ENCODE data around the gene MAP1S.

DNA sequence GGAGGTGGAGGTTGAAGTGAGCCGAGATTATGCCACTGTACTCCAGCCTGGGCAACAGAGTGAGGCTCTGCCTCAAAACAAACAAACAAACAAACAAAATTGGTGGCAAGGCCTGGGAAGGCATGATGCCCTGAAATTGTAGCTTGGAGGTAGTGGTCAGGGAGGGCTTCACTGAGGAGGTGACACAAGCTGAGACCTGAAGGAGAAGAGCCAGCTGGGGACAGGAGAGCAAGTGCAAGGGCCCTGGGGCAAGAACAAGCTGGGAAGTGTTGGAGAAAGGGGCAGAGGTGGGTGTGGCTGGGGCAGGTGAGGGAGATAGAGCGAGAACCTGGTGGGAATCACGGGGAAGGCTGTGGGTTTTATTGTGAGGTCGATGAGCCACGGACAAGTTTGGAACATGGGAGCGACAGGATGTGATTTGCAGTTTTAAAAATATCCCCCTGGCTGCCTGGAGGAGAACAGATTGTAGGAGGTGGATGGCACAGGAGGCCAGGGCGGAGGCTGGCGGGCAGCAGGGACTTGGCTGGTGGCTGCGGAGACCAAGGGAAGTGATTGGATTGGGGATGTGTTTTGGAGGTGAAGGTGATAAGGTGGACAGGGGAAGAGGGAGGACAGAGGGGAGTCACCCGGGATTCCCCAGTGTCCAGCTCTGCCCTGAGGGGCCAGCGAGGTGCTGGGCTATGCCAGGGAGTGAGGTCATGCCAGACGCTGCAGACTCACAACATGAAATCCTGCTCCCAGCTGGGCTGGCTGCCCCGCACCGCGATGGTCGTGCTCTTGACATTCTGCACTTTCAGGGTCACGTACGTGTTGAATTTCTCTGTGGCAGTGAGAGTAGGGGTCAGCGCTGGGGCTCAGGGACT is 45.1 kb upstream of the MAP1S start:
- TF ChIP-seq CTCF (IDR thresholded peaks at IDR 0.05; ENCODE audit: low read depth, low read length) (no peak), POLR2A (IDR thresholded peaks at IDR 0.05; ENCODE audit: extremely low read depth, insufficient read length) (no peak)
